CD4-positive, alpha-beta T cell treated with Interleukin-4 for 4 hours (primary cell): ENCODE results near the gene SMYD3.
"Not testable (repeated sequence)": the region's sequence is repeated elsewhere in the genome, so short reads cannot be mapped to it uniquely, and the experiment has no call there.

Experiments
- DNase-seq: peaks from one replicate; pipeline ENCODE4 v3.0.0-alpha.2; 2020

SMYD3 gene

DNA sequence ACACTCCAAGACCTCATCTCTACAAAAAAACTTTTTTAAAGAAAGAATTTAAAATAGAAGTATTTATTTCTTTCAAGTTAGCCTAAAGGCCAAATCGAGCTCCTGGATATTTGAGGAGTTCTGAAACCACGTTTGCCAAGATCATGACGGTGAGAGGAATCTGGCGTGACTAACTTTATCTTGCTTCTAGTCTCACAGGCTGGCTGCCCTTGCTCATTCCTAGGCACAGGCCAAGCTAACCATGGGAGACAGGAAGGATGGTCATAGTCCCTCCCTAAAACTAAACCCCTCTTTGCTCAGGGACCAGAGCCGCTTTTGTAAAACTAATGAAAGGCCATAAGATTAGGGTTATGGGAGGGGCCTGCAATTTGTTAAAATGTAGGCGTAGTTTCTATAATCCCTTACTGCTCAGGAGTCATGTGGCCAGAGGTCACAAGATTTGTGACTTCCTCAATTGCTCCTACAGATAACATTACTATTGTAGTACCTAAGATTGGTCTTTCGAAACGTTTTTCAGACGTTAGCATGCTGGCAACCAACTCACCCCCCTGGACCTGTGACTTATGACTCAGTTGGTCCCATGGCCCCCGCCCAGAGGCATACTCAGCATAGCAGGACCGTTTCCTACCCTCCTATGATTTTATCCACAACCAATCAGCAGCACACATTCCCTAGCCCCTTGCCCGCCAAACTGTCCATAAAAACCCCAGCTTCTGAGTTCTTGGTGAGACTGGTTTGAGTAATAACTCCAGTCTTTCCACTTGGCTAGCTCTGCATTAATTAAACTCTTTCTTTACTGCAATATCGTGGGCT is 425.0 kb downstream of the SMYD3 start:
- no peak for DNase-seq

DNA sequence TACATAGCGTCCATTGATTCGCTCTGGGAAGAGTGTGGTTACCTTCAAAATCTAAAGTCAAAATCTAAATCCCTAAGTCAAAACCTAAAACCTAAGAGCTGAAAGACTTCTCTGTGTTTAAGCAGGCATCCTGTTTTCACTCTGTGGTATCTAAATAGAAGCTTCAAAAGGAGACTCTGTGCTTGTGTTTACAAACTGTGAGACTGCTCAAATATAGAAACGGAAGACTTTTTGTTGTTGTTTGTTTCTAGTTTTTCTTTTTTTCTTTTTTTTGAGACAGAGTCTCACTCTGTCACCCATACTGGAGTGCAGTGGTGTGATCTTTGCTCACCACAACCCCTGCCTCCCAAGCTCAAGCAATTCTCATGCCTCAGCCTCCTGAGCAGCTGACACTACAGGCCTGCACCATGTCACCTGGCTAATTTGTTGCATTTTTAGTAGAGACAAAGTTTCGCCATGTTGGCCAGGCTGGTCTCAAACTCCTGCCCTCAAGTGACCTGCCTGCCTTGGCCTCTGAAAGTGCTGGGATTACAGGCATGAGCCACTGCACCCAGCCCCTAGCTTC is 425.9 kb downstream of the SMYD3 start:
- DNase-seq: no peak

GRCh38 chr1:246080031-246080430 is 427.0 kb downstream of the SMYD3 start:
- DNase-seq: no peak

- no peak for DNase-seq
Observed at GRCh38 chr1:246078888-246079252, 428.2 kb downstream of the SMYD3 start.

DNA sequence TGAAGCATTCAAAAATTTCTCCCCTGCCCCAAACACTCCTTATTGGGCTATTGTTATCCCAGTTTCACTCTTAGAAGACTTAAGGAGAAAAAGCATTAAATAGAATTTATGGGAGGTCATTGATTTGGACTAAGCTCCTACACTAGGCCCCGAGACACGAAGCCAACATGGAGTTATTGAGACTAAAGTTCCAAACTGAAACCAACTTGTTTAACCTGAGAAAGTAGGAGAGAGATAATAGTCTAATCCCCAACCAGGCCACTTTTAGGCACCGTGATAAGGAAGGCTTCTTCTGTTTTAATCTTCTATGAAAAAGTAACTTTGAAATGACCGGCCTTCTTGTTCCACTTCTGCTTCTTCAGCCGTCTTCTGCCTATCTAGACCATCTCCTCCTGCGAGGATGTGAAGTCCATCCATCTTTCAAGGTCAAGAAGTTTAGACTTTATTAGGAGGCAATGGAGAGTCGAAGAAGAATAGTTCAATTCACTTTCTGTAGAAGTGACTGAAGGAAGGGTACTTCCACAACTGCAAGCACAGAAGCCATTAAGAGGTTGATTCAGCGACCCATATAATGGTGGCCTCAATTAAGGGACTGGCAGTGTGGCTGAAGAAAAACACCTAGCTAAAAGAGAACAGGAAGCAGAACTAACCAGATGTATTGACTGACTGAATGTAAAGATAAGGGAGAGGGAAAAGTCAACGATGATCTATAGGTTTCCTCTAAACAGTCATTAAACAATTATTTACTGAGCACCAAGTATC is 428.8 kb downstream of the SMYD3 start:
- no peak for DNase-seq

DNA sequence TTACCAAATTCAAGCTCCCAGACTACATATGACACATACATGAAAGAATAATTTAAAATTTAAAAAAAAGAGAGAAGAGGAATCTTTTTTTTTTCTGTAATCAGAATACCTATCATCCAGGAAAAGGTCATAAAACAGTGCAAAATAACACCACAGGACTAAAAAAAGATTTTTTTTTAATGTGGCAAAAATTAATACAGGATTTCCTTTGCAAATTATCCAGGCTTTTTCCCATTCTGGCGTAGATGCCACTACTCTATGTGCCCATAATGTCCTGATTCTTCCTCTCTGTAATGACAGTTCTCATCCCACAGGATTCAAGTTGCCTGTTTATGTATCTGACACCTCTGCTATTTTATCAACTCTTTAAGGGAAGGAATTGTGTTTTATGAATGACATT is 429.6 kb downstream of the SMYD3 start:
- no peak for DNase-seq

GRCh38 chr1:246074421-246074820 is 432.7 kb downstream of the SMYD3 start:
- DNase-seq: no peak

- no peak for DNase-seq
Observed at GRCh38 chr1:246072456-246072955, 434.6 kb downstream of the SMYD3 start.

DNA sequence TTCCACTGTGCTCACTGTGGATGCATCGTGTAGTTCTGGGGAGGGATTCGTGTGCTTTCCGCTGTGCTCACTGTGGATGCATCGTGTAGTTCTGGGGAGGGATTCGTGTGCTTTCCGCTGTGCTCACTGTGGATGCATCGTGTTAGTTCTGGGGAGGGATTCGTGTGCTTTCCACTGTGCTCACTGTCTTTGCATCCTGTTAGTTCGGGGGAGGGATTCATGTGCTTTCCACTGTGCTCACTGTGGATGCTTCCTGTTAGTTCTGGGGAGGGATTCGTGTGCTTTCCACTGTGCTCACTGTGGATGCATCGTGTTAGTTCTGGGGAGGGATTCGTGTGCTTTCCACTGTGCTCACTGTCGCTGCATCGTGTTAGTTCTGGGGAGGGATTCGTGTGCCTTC is 435.1 kb downstream of the SMYD3 start:
- DNase-seq: not testable (repeated sequence)

- DNase-seq: not testable (repeated sequence)
Observed at GRCh38 chr1:246071561-246071960, 435.5 kb downstream of the SMYD3 start.

DNA sequence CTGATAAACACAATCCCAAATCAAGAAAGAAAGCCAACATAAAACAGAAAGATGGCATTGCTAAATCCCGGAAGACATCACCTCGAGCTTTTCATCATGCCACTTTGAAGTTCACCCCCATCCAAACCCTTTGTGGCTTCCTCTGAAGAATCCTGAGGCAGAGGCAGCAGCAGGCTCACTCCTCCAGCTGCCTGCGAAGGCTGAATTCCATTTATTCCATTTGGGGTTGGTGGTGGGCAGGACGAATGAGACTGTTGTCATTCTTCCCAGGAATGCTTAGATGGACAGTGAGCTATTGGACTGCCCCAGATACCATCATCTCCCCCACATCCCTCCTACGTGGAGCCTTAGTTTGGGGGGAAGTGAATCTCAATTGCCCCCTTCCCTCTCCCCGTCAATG is 437.5 kb downstream of the SMYD3 start:
- no peak for DNase-seq

GRCh38 chr1:246068619-246069509 is 438.2 kb downstream of the SMYD3 start:
- DNase-seq: no peak

DNA sequence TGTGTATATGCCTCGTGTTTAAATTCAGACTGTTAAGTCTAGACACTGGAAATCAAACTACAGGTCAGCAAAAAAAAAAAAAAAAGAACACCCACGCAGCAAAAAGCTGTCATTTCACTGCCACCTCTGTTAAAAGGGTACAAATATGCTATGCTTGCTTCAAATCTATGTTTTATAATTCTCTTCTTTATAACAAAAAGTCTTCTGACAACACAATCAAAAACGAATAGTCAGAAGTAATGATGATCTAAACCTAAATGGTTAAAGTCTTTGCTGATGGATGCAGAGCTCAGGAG is 438.9 kb downstream of the SMYD3 start:
- DNase-seq: no peak

DNA sequence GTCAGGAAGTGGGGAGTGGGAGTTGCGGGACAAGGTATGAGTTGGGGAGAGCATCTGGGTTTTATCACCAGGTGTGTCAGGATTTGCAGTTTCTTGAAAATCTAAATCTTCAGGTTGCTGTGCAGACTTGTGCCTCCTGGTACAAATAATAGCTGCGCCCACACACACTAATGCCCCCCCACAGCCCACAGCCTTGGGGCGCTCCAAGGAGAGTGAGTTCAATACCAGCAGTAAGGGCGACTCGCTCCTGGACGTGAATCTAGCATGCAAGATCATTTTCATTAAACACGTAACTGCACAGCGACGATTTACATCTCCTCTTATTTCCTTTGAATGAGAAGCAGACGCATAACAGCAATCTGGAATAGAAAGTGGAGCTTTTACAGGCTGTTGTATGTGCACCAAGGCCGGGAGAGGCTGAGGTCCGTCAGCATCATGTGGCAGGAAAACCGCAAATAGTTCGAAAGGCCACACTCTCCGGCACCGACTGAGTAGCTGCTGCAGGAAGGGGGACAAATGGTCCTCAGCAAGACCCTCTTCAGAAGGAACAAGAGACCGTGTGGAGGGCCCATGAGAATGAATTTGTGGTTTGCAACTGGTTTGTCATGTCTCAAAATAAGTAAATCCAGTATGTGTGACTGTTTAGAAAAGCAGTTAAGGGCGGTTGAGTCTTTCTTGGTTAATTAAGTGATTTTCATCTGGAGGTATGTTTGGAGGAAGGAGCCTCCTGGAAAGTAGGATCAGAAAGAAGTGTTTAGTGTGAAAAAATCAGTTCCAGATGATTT is 439.5 kb downstream of the SMYD3 start:
- DNase-seq: no peak

DNA sequence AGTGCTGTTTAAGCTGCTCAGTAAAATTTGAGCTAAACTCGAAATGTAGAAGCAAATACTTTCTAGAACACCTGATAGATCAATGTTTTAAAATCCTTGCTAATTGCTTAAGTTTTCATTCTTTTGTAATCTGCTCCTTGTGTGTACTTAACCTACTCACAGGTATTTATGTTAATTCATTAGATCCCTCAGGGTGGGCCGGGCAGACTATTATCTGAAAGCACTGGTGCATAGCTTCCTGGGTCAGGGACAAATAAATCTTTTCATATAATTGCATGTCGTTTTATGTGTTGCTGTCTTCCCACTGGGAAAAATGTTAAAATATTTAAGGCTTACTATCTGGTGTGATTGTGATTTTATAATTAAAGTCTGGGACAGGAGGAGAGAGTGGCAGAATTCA is 440.5 kb downstream of the SMYD3 start:
- DNase-seq: no peak

DNA sequence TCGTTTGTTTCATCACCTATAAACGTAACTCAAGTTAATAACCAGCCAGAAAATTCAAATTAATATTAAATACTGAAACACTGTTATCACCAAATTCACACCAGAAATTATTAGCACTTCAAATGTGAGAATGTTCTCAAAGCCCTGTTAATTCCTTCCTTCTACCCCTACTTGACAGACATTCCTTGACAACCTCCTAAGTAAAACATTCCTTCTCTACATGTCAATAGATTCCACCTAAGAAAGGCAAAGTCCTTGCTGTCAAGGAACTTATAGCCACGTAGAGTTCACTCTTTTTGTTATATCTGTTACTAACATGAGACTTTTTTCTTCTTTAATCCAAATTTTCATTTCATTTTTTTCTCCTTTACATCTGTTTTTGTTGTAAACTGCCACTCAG is 441.5 kb downstream of the SMYD3 start:
- DNase-seq: no peak

- no peak for DNase-seq
Observed at GRCh38 chr1:246064891-246065290, 442.2 kb downstream of the SMYD3 start.

DNA sequence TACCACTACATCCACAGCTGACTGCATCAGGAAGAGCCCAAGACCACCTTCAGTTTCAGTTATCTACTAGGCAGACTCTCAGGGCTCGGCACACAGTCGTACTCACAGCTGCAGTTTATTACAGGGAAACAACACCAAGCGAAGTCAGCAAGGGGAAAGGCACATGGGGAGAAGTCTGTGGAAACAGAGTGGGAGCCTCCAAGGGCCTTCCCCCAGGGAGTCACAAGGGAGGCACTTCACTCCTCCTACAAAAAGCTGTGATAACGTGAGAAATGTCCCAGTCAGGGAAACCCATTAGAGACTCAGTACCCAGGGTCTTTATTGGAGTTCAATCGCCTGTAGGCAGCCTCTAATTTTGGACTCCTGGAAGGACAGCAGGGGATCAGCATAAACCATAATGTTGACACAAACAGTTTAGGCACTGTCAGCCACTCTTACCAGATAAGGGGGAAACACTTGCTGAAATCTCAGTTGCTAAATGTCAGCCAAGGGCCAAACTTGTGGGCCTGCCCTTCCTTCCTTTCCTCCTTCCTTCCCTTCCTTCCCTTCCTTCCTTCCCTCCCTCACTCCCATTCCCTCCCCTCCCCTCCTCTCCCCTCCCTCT is 444.0 kb downstream of the SMYD3 start:
- no peak for DNase-seq

GRCh38 chr1:246058466-246058865 is 448.6 kb downstream of the SMYD3 start:
- no peak for DNase-seq

- no peak for DNase-seq
Observed at GRCh38 chr1:246052603-246053002, 454.5 kb downstream of the SMYD3 start.

DNA sequence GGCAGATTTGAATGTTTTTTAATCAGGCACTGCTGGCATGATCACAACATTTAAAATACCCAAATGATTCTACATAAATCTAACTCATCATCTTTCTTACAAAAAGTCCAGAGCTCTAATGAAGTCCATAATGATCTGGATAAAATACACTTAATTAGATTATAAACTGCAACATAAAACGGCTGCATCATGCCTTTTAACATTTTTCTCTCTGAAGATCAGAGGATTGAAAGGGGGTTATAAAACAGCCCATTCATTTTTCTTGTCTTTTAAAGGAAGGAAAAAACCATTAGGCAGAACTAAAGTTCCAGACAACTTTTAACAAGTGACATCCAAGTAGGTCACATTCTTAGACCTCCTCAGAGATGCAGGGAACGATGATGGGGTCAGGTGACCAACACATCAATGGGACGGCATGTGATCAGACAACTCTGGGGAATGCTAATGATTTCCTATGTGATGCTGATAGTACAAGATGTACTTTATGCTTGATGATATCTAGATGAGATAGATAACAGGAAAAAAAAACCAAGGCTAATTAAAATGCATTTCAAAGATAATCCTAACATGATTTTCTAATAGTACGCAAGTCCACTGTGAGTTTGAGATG is 455.1 kb downstream of the SMYD3 start:
- no peak for DNase-seq
